Measurements from ENCODE around the gene ABCD1.
A peak's percentile ranks its signal among the peaks of the same experiment; 100 is the strongest.

Gene ABCD1

DNA sequence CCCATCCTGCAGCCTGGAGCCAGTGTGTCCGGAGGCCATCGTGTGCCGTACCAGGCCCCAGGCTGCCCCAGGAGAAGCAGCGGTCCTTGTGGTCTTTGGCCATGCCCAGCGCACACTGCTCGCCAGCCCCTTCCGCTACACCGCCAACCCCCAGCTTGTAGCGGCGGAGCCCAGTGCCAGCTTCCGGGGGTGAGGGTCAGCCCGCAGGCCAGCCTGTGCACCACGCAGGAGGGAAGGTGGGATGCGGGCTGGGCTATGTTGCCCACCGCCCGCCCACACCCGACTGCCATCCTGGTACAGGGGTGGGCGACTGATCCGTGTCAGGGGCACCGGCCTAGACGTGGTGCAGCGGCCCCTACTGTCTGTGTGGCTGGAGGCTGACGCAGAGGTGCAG, 48.6 kb downstream of the ABCD1 start:
- Histone ChIP-seq H3K27me3 (ENCODE audit: control insufficient read depth, insufficient read depth, low read length) (peaks cover 2% of the 10 kb centered on the region), H3K4me1 (ENCODE audit: control insufficient read depth, insufficient read depth, low read length) (no peaks in the 10 kb centered on the region), H3K4me3 (ENCODE audit: low read length) (no peak overlapping the region), H3K9ac (ENCODE audit: low read length) (no peak overlapping the region), H3K36me3 (ENCODE audit: control insufficient read depth, insufficient read depth, low read length) (no peaks in the 10 kb centered on the region), H3K27ac (ENCODE audit: low read depth, low read length) (no peak overlapping the region)

DNA sequence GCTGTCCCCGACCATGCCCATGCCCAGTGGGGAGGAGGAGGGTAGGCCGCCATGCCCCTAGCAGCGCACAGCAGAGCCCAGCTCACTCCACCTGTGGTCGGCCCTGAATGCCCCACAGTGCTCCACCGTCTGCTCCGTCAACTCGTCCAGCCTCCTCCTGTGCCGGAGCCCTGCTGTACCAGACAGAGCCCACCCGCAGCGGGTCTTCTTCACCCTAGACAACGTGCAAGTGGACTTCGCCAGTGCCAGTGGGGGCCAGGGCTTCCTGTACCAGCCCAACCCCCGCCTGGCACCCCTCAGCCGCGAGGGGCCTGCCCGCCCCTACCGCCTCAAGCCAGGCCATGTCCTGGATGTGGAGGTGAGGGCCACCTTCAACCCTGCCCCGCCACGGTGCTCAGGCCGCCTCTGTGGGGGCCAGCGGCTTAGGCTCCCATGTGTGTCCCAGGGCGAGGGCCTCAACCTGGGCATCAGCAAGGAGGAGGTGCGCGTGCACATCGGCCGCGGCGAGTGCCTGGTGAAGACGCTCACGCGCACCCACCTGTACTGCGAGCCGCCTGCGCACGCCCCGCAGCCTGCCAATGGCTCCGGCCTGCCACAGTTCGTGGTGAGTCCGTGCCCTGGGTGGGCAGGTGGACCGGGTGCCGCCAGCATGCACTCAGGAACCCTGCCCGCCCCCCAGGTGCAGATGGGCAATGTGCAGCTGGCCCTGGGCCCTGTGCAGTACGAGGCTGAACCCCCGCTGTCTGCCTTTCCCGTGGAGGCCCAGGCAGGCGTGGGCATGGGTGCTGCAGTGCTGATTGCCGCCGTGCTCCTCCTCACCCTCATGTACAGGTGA, 49.3 kb downstream of the ABCD1 start:
- Histone ChIP-seq H3K4me1 (ENCODE audit: control insufficient read depth, insufficient read depth, low read length) (no peaks in the 10 kb centered on the region), H3K36me3 (ENCODE audit: control insufficient read depth, insufficient read depth, low read length) (no peaks in the 10 kb centered on the region), H3K9ac (ENCODE audit: low read length) (no peak overlapping the region), H3K4me3 (ENCODE audit: low read length) (no peak overlapping the region), H3K27me3 (ENCODE audit: control insufficient read depth, insufficient read depth, low read length) (peaks cover 2% of the 10 kb centered on the region), H3K27ac (ENCODE audit: low read depth, low read length) (no peak overlapping the region)

DNA sequence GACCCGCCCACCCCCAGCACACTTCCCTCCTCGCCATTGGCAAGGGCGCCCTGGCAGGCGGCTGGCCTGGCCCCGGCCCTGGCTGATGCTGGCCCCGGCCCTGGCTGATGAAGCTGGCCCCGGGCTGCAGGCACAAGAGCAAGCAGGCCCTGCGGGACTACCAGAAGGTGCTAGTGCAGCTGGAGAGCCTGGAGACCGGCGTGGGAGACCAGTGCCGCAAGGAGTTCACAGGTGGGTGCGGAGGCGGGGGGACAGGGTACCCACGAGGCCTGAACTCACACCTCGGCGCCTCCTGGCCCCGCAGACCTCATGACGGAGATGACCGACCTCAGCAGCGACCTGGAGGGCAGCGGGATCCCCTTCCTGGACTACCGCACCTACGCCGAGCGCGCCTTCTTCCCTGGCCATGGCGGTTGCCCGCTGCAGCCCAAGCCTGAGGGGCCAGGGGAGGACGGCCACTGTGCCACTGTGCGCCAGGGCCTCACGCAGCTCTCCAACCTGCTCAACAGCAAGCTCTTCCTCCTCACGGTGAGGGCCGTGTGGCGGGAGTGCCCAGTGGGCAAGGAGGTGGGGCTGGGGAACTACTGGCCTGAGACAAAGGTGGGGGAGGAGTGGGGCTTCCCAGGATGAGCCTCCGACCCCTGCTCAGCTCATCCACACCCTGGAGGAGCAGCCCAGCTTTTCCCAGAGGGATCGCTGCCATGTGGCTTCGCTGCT, 50.1 kb downstream of the ABCD1 start:
- Histone ChIP-seq H3K27me3 (ENCODE audit: control insufficient read depth, insufficient read depth, low read length) (peaks cover 2% of the 10 kb centered on the region), H3K27ac (ENCODE audit: low read depth, low read length) (no peak overlapping the region)

DNA sequence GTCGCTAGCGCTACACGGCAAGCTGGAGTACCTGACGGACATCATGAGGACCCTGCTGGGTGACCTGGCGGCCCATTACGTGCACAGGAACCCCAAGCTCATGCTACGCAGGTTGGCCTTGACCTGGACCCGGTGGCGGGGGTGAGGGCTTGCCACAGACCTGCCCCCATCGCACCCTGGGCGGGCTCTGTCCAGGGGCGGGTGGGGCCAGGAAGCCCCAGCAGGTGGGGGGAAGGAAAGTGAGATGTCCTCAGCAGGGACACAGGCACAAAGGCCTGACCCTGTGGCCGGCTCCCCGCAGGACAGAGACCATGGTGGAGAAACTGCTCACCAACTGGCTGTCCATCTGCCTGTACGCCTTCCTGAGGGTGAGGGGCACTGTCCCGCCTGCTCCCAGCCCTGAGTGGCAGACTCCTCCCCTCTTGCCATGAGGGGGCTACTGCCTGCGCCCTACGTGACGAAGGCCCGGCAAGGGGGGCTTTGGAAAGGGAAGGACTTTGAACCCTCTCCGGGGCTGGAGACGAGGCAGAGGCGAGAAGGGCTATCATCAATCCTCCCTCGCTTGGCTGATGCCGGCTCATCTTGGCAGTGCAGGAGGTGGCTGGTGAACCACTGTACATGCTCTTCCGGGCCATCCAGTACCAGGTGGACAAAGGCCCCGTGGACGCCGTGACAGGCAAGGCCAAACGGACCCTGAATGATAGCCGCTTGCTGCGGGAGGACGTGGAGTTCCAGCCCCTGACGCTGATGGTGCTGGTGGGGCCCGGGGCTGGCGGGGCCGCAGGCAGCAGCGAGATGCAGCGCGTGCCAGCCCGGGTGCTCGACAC, 50.9 kb downstream of the ABCD1 start:
- no peak overlapping the region for H3K9ac ChIP-seq (ENCODE audit: low read length)
- H3K4me1 ChIP-seq (ENCODE audit: control insufficient read depth, insufficient read depth, low read length): peaks cover 1% of the 10 kb centered on the region
- no peaks in the 10 kb centered on the region for H3K36me3 ChIP-seq (ENCODE audit: control insufficient read depth, insufficient read depth, low read length)
- peaks cover 8% of the 10 kb centered on the region for H3K27me3 ChIP-seq (ENCODE audit: control insufficient read depth, insufficient read depth, low read length)
- H3K4me3 ChIP-seq (ENCODE audit: low read length): no peak overlapping the region
- no peak overlapping the region for H3K27ac ChIP-seq (ENCODE audit: low read depth, low read length)

More for the DNA sequence above, 50.1 kb downstream of the ABCD1 start:
- no peak overlapping the region for H3K4me3 ChIP-seq (ENCODE audit: low read length)
- H3K4me1 ChIP-seq (ENCODE audit: control insufficient read depth, insufficient read depth, low read length): no peaks in the 10 kb centered on the region
- no peaks in the 10 kb centered on the region for H3K36me3 ChIP-seq (ENCODE audit: control insufficient read depth, insufficient read depth, low read length)
- H3K9ac ChIP-seq (ENCODE audit: low read length): no peak overlapping the region

DNA sequence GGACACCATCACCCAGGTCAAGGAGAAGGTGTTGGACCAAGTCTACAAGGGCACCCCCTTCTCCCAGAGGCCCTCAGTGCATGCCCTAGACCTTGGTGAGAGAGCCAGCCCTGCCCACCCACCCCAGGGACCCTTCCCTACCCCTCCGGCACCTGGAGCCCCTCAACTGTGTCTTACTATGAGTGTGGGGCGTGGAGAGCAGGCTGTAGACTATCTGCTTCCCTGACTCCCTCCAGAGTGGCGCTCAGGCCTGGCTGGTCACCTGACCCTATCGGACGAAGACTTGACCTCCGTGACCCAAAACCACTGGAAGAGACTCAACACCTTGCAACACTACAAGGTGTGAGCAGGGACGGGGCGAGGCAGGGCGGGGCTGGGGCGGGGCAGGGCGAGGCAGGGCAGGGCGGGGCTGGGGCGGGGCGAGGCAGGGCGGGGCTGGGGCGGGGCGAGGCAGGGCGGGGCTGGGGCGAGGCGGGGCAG, 51.5 kb downstream of the ABCD1 start:
- Histone ChIP-seq H3K4me3 (ENCODE audit: low read length) (no peak overlapping the region), H3K36me3 (ENCODE audit: control insufficient read depth, insufficient read depth, low read length) (no peaks in the 10 kb centered on the region), H3K9ac (ENCODE audit: low read length) (no peak overlapping the region), H3K27me3 (ENCODE audit: control insufficient read depth, insufficient read depth, low read length) (peaks cover 8% of the 10 kb centered on the region), H3K27ac (ENCODE audit: low read depth, low read length) (no peak overlapping the region), H3K4me1 (ENCODE audit: control insufficient read depth, insufficient read depth, low read length) (peaks cover 3% of the 10 kb centered on the region)

DNA sequence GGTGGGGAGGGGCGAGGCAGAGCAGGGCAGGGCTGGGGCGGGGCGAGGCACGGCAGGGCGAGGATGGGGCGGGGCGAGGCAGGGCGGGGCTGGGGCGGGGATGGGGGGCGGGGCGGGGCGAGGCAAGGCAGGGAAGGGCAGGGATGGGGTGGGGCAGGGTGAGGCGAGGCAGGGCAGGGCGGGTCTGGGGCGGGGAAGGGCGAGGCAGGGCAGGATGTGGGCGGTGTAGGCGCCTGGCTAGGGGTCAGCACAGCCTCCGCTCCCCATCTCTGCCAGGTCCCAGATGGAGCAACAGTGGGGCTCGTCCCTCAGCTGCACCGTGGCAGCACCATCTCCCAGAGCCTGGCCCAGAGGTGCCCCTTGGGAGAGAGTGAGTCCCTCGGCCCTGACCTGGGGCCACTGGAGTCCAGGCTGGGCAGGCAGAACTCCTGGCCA, 52.0 kb downstream of the ABCD1 start:
- no peaks in the 10 kb centered on the region for H3K36me3 ChIP-seq (ENCODE audit: control insufficient read depth, insufficient read depth, low read length)
- H3K27me3 ChIP-seq (ENCODE audit: control insufficient read depth, insufficient read depth, low read length): peaks cover 8% of the 10 kb centered on the region
- H3K9ac ChIP-seq (ENCODE audit: low read length): no peak overlapping the region
- no peak overlapping the region for H3K27ac ChIP-seq (ENCODE audit: low read depth, low read length)
- H3K4me3 ChIP-seq (ENCODE audit: low read length): no peak overlapping the region
- H3K4me1 ChIP-seq (ENCODE audit: control insufficient read depth, insufficient read depth, low read length): peaks cover 3% of the 10 kb centered on the region

DNA sequence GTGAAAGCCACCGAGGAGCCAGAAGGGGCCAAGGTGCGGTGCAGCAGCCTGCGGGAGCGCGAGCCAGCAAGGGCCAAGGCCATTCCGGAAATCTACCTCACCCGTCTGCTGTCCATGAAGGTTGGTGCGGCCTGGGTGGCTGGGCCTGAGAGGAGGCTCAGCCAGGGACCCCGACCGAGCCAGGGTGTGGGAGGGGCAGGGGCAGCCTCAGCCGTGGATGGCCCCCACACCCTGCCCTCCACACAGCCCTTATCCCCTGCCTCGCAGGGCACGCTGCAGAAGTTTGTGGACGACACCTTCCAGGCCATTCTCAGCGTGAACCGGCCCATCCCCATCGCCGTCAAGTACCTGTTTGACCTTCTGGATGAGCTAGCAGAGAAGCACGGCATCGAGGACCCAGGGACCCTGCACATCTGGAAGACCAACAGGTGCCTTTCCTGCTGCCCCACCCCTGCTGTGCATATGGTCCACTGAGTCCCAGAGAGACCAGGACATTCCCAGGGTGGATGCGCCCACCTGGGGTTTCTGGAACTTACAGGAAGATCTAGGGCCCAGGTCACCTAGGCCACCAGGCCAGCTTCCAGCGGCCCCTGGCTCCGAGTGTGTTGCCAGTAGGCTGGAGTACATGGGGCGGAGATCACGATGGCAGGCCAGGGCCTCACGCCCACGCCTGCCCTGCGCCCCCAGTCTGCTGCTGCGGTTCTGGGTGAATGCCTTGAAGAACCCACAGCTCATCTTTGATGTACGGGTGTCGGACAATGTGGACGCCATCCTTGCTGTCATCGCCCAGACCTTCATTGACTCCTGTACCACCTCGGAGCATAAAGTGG, 52.8 kb downstream of the ABCD1 start:
- Histone ChIP-seq H3K36me3 (ENCODE audit: control insufficient read depth, insufficient read depth, low read length) (no peaks in the 10 kb centered on the region), H3K4me1 (ENCODE audit: control insufficient read depth, insufficient read depth, low read length) (peaks cover 3% of the 10 kb centered on the region), H3K4me3 (ENCODE audit: low read length) (no peak overlapping the region), H3K9ac (ENCODE audit: low read length) (no peak overlapping the region), H3K27ac (ENCODE audit: low read depth, low read length) (no peak overlapping the region), H3K27me3 (ENCODE audit: control insufficient read depth, insufficient read depth, low read length) (peaks cover 8% of the 10 kb centered on the region)

DNA sequence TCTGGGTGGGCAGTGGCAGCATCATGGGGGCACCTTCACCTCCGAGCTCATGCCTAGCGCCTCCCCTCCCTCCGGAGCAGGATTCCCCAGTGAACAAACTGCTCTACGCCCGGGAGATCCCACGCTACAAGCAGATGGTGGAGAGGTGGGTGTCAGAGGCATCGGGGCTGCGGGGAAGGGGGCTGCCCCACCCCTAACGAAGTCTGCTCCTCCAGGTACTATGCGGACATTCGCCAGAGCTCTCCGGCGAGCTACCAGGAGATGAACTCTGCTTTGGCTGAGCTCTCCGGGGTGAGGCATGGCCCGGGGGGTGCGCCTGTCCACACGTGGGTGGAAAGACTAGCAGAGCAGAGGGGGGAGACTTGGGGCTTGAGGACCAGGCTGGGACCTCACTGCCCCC, 53.5 kb downstream of the ABCD1 start:
- Histone ChIP-seq H3K36me3 (ENCODE audit: control insufficient read depth, insufficient read depth, low read length) (no peaks in the 10 kb centered on the region), H3K9ac (ENCODE audit: low read length) (no peak overlapping the region), H3K4me3 (ENCODE audit: low read length) (no peak overlapping the region), H3K27ac (ENCODE audit: low read depth, low read length) (no peak overlapping the region), H3K4me1 (ENCODE audit: control insufficient read depth, insufficient read depth, low read length) (peaks cover 3% of the 10 kb centered on the region), H3K27me3 (ENCODE audit: control insufficient read depth, insufficient read depth, low read length) (peaks cover 8% of the 10 kb centered on the region)

DNA sequence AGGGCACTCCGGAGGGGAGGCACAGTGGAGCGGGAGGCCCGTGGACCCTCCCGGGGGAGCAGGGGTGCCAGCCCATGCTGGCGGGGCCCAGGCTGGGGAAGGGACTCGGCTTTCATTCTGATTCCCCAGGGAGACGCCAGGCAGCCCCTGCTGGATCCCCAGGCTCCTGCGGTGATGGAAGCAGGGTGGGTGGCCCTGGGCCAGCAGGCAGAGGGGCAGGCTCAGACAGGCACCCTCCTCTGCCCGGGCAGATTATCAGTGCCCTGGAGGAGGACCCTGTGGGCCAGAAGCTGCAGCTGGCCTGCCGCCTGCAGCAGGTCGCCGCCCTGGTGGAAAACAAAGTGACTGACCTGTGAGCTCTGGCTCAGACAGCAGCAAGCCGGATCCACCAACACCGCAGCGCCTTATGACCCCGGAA, 54.0 kb downstream of the ABCD1 start:
- H3K27ac ChIP-seq (ENCODE audit: low read depth, low read length): no peak overlapping the region
- H3K36me3 ChIP-seq (ENCODE audit: control insufficient read depth, insufficient read depth, low read length): no peaks in the 10 kb centered on the region
- H3K4me1 ChIP-seq (ENCODE audit: control insufficient read depth, insufficient read depth, low read length): peaks cover 3% of the 10 kb centered on the region
- peaks cover 8% of the 10 kb centered on the region for H3K27me3 ChIP-seq (ENCODE audit: control insufficient read depth, insufficient read depth, low read length)
- no peak overlapping the region for H3K4me3 ChIP-seq (ENCODE audit: low read length)
- no peak overlapping the region for H3K9ac ChIP-seq (ENCODE audit: low read length)

DNA sequence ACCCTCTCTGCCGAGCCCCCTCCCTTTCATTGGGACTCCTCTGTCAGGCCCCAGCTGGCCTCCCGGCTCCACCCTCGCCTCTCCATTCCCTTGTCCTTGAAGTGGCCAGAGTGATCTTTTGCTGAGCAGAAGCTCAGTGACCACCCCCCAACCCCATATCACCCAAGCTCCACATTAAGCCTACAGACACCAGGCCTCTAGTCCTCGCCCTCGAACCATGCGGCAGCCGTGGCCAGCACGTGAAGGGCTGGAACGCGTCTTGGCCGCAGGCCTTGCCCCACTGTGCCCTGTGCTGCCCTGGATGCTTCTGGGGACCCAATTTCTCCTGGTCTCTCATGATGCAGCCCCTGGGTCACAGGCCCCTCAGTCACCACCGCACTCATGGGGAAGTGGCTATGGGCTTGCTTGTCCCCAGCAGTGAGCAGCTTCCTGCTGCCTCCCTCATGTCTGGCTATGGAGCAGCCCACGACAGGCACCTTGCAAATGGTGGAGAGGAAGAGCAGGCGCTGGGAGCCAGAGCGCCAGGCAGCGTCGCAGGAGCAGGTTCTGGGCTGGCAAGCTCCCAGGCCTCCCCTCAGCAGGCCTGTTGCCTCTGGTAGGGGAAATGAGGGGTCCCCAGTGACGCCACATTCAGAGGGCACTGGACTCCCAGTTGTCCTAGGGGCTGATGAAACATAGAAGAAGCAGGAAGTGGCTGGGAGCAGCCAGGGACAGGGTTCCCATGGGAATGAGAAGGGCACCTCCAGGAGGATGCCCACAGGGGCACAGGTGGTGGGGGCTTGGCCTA, 55.4 kb downstream of the ABCD1 start:
- Histone ChIP-seq H3K36me3 (ENCODE audit: control insufficient read depth, insufficient read depth, low read length) (no peaks in the 10 kb centered on the region), H3K27me3 (ENCODE audit: control insufficient read depth, insufficient read depth, low read length) (peaks cover 7% of the 10 kb centered on the region), H3K4me1 (ENCODE audit: control insufficient read depth, insufficient read depth, low read length) (peaks cover 3% of the 10 kb centered on the region), H3K9ac (ENCODE audit: low read length) (no peak overlapping the region), H3K27ac (ENCODE audit: low read depth, low read length) (peak overlapping the region; percentile 72), H3K4me3 (ENCODE audit: low read length) (no peak overlapping the region)

Data from rectal smooth muscle tissue (tissue), 1 donor.